H9 (cell line): ENCODE data around the gene FTO. TPM values are rescaled to one million over a fixed set of nuclear protein-coding genes. Genes with fewer than 3 reads are reported as not detected.

Source experiments
- DNase-seq: peaks from one replicate; pipeline ENCODE4 v3.0.0-alpha.2; 2017
- H2AFZ ChIP-seq: one replicate; pipeline ENCODE4 v1.6.1; 2013; ENCODE audit warnings: mild to moderate bottlenecking, low read length, control low read depth, moderate library complexity
- H2AK5ac ChIP-seq: 2 replicates; pipeline ENCODE4 v1.6.1; 2013; ENCODE audit warnings: low read length, control low read depth, mixed read lengths; ENCODE audit not compliant: insufficient read length
- H2BK120ac ChIP-seq: one replicate; pipeline ENCODE4 v1.6.1; 2013; ENCODE audit warnings: low read depth, mild to moderate bottlenecking, low read length, control low read depth, inconsistent platforms; ENCODE audit not compliant: poor library complexity, severe bottlenecking
- H2BK12ac ChIP-seq: 2 replicates; pipeline ENCODE4 v1.6.1; 2013; ENCODE audit warnings: low read length, control low read depth, mixed read lengths, low read depth; ENCODE audit not compliant: insufficient read length
- H2BK15ac ChIP-seq: 2 replicates; pipeline ENCODE4 v1.6.1; 2013; ENCODE audit warnings: low read depth, low read length, control low read depth
- H2BK20ac ChIP-seq: one replicate; pipeline ENCODE4 v1.6.1; 2013; ENCODE audit warnings: low read depth, mild to moderate bottlenecking, low read length, control low read depth, inconsistent platforms; ENCODE audit not compliant: poor library complexity, severe bottlenecking
- H2BK5ac ChIP-seq: 2 replicates; pipeline ENCODE4 v1.6.1; 2013; ENCODE audit warnings: low read length, control low read depth, mixed read lengths; ENCODE audit not compliant: insufficient read length
- H3K14ac ChIP-seq: 2 replicates; pipeline ENCODE4 v1.6.1; 2013; ENCODE audit warnings: low read length, control low read depth; ENCODE audit not compliant: insufficient read depth
- H3K18ac ChIP-seq: 2 replicates; pipeline ENCODE4 v1.6.1; 2013; ENCODE audit warnings: low read depth, mild to moderate bottlenecking, mixed read lengths, low read length, control low read depth; ENCODE audit not compliant: insufficient read length
- H3K23ac ChIP-seq: 2 replicates; pipeline ENCODE4 v1.6.1; 2013; ENCODE audit warnings: low read length, control low read depth, mixed read lengths, low read depth; ENCODE audit not compliant: insufficient read length
- H3K23me2 ChIP-seq: 2 replicates; pipeline ENCODE4 v1.6.1; 2013; ENCODE audit warnings: low read depth, mild to moderate bottlenecking, mixed read lengths, low read length, control low read depth; ENCODE audit not compliant: insufficient read length, poor library complexity, severe bottlenecking
- H3K27ac ChIP-seq: 2 replicates; pipeline ENCODE4 v1.5.1; 2013; ENCODE audit warnings: low read length, control low read depth, mixed read lengths, low read depth; ENCODE audit not compliant: insufficient read length
- H3K27me3 ChIP-seq: 2 replicates; pipeline ENCODE4 v1.6.1; 2013; ENCODE audit warnings: low read length, control low read depth, inconsistent platforms; ENCODE audit not compliant: insufficient read depth
- H3K4ac ChIP-seq: 2 replicates; pipeline ENCODE4 v1.6.1; 2013; ENCODE audit warnings: low read depth, mild to moderate bottlenecking, control low read depth, inconsistent platforms, low read length, moderate library complexity
- H3K4me1 ChIP-seq: 2 replicates; pipeline ENCODE4 v1.6.1; 2013; ENCODE audit warnings: low read length, control low read depth, inconsistent platforms; ENCODE audit not compliant: insufficient read depth
- H3K4me2 ChIP-seq: 2 replicates; pipeline ENCODE4 v1.6.1; 2013; ENCODE audit warnings: low read length, control low read depth, mixed read lengths; ENCODE audit not compliant: insufficient read length, insufficient read depth
- H3K56ac ChIP-seq: 2 replicates; pipeline ENCODE4 v1.6.1; 2013; ENCODE audit warnings: low read depth, mild to moderate bottlenecking, mixed read lengths, low read length, control low read depth; ENCODE audit not compliant: insufficient read length
- H3K79me1 ChIP-seq: 2 replicates; pipeline ENCODE4 v1.6.1; 2013; ENCODE audit warnings: low read depth, mild to moderate bottlenecking, moderate library complexity, low read length, control low read depth, inconsistent platforms; ENCODE audit not compliant: insufficient read depth, poor library complexity, severe bottlenecking
- H3K79me2 ChIP-seq: 2 replicates; pipeline ENCODE4 v1.6.1; 2013; ENCODE audit warnings: low read length, control low read depth, inconsistent platforms; ENCODE audit not compliant: insufficient read depth
- H3K9ac ChIP-seq: 2 replicates; pipeline ENCODE4 v1.6.1; 2013; ENCODE audit warnings: low read length, control low read depth, mixed read lengths; ENCODE audit not compliant: insufficient read length; ENCODE audit errors: extremely low read depth
- H3K9me3 ChIP-seq: one replicate; pipeline ENCODE4 v1.6.1; 2013; ENCODE audit warnings: low read depth, low read length, inconsistent platforms; ENCODE audit not compliant: control insufficient read depth
- H3T11ph ChIP-seq: one replicate; pipeline ENCODE4 v1.6.1; 2013; ENCODE audit warnings: mild to moderate bottlenecking, low read length, control low read depth, inconsistent platforms
- H4K20me1 ChIP-seq: one replicate; pipeline ENCODE4 v1.6.1; 2013; ENCODE audit not compliant: control insufficient read depth, insufficient read length, insufficient read depth
- H4K5ac ChIP-seq: 2 replicates; pipeline ENCODE4 v1.6.1; 2013; ENCODE audit warnings: low read depth, mild to moderate bottlenecking, mixed read lengths, low read length, control low read depth; ENCODE audit not compliant: insufficient read length
- H4K8ac ChIP-seq: replicated peaks from 2 replicates; pipeline ENCODE4 v1.6.1; 2013; ENCODE audit warnings: low read length, control low read depth, mixed read lengths, low read depth; ENCODE audit not compliant: insufficient read length
- H4K91ac ChIP-seq: 2 replicates; pipeline ENCODE4 v1.6.1; 2013; ENCODE audit warnings: low read depth, mild to moderate bottlenecking, moderate library complexity, mixed read lengths, low read length, control low read depth; ENCODE audit not compliant: insufficient read length
- H3K27ac Mint-ChIP-seq, 3 experiments: 2 replicates in 2 of 3; 3 replicates in 1 of 3; pipeline ENCODE4 v1.8.0; 2020 to 2021; ENCODE audit warnings: mixed read lengths in 3 of 3, mild to moderate bottlenecking in 1 of 3, moderate library complexity in 1 of 3
- H3K27me3 Mint-ChIP-seq: 2 replicates; pipeline ENCODE4 v1.8.0; 2021; ENCODE audit warnings: low read depth, mild to moderate bottlenecking, moderate library complexity, mixed read lengths
- H3K36me3 Mint-ChIP-seq, 3 experiments: 2 replicates in 2 of 3; 3 replicates in 1 of 3; pipeline ENCODE4 v1.8.0; 2020 to 2021; ENCODE audit warnings: low read depth in 3 of 3, mixed read lengths in 3 of 3; ENCODE audit not compliant: insufficient read depth in 1 of 3
- H3K4me1 Mint-ChIP-seq, 2 experiments: 2 replicates each; pipeline ENCODE4 v1.8.0; 2020; ENCODE audit warnings: mixed read lengths in 2 of 2
- H3K4me3 Mint-ChIP-seq, 2 experiments: 2 replicates in 1 of 2; 3 replicates in 1 of 2; pipeline ENCODE4 v1.8.0; 2020 to 2021; ENCODE audit warnings: mild to moderate bottlenecking in 2 of 2, mixed read lengths in 2 of 2, moderate library complexity in 1 of 2
- H3K9me3 Mint-ChIP-seq, 2 experiments: 2 replicates in 1 of 2; 3 replicates in 1 of 2; pipeline ENCODE4 v1.8.0; 2020; ENCODE audit warnings: mild to moderate bottlenecking in 2 of 2, mixed read lengths in 2 of 2, moderate library complexity in 1 of 2
- CTCF ChIP-seq: fragments of 200-600 bp; sonication (generic); conservative IDR thresholded peaks from 3 replicates; pipeline ENCODE4 v1.8.0; 2021; ENCODE audit warnings: antibody characterized with exemption, mild to moderate bottlenecking
- total RNA-seq: library from RNA; stranded (reverse); gene quantifications from 2 replicates; pipeline ENCODE4 v1.2.1, GENCODE V29; 2021

The FTO gene
- total RNA-seq, 1 experiment from 2014 or later = 67.9 TPM

GRCh38 chr16:53803451-53803850 is 99.5 kb downstream of the FTO start:
- no peak overlapping the region for H4K91ac ChIP-seq
- no peak overlapping the region for H2BK5ac ChIP-seq
- H3K14ac ChIP-seq = no peak overlapping the region
- H3K36me3 Mint-ChIP-seq = peaks cover 0 to 14% (median 2%) of the 10 kb centered on the region in 3 experiments; a peak in 3 of 7 replicates
- H2BK12ac ChIP-seq = no peak overlapping the region
- H3K56ac ChIP-seq = no peak overlapping the region
- H3K9me3 Mint-ChIP-seq = peaks cover 0 to 3% of the 10 kb centered on the region in 2 experiments; a peak in 3 of 5 replicates
- H3K27ac ChIP-seq = no peak overlapping the region
- TF ChIP-seq CTCF = no peak
- H3K23ac ChIP-seq = no peak overlapping the region
- H3K27ac Mint-ChIP-seq = no peak overlapping the region
- H3K4me1 ChIP-seq = peaks cover 8% of the 10 kb centered on the region
- H4K20me1 ChIP-seq = no peaks in the 10 kb centered on the region
- H3K9ac ChIP-seq = no peak overlapping the region
- H3K18ac ChIP-seq = no peak overlapping the region
- H3K23me2 ChIP-seq = no peaks in the 10 kb centered on the region
- no peaks in the 10 kb centered on the region for H3K79me2 ChIP-seq
- no peak overlapping the region for H2AFZ ChIP-seq
- no peak overlapping the region for H2AK5ac ChIP-seq
- DNase-seq = no peak
- no peak overlapping the region for H4K8ac ChIP-seq
- peaks cover 35 to 41% of the 10 kb centered on the region in 2 experiments for H3K4me1 Mint-ChIP-seq
- no peaks in the 10 kb centered on the region for H3K27me3 ChIP-seq
- H3K4me3 Mint-ChIP-seq = no peak overlapping the region
- no peak overlapping the region for H3K4me2 ChIP-seq
- H2BK120ac ChIP-seq = no peak overlapping the region
- no peak overlapping the region for H3K4ac ChIP-seq
- H3K79me1 ChIP-seq = no peaks in the 10 kb centered on the region
- no peak overlapping the region for H4K5ac ChIP-seq
- H3K27me3 Mint-ChIP-seq = no peaks in the 10 kb centered on the region
- no peak overlapping the region for H2BK15ac ChIP-seq
- H3K9me3 ChIP-seq = no peaks in the 10 kb centered on the region
- no peak overlapping the region for H2BK20ac ChIP-seq
- H3T11ph ChIP-seq = no peak overlapping the region
